CD4-positive, alpha-beta T cell treated with Interferon alpha-2 for 1 hour (primary cell): Measurements from ENCODE around the gene FASTKD1.
A peak's percentile ranks its signal among the peaks of the same experiment; 100 is the strongest.
"Not testable (repeated sequence)": the region's sequence is repeated elsewhere in the genome, so short reads cannot be mapped to it uniquely, and the experiment has no call there.

Experiments
- DNase-seq, 2 donors: peaks; one replicate each; pipeline ENCODE4 v3.0.0-alpha.2; 2020 to 2022

The FASTKD1 gene

DNA sequence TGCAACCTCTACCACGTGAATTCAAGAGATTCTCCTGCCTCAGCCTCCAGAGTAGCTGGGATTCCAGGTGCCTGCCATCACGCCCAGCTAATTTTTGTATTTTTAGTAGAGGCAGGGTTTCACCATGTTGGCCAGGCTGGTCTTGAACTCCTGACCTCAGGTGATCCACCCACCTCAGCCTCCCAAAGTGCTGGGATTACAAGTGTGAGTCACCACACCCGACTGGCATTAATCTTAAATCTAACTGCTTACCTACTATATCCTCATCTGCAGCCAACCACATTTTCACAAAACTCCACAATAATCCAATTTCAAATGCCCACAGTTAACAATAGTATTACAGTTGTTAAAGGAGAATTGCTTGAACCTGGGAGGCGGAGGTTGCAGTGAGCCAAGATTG is 2.9 kb downstream of the FASTKD1 start:
- DNase-seq, result not testable (repeated sequence)

DNA sequence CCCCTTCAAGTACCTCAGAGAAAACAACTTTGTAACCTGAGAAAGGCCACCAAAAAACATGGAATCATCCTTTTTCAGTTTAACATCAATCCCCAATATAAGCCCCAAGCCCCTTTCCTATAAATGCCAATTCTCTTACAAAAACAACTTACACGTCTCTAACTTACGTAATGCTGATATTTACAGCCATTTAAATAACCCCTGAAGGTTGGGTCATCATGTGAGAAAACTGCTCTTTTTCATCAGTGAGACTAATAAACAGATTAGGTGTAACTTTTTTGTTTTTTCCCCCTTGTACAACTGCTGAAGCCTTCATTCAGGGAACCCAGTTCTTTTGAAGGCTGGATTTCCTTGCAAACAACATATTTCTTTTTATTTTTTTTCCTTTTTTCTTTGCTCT is 3.7 kb downstream of the FASTKD1 start:
- no peak for DNase-seq

DNA sequence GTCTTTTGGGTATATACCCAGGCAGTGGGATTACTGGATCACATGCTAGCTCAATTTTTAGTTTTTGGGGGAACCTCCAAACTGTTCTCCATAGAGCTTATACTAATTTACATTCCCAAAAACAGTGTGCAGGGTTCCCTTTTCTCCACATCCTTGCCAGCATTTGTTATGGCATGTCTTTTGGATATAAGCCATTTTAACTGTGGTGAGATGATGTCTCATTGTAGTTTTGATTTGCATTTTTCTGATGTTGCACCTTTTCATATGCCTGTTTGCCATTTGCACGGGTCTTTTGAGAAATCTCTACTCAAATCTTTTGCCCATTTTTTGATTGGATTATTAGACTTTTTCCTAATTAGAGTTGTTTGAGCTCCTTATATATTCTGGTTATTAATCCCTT is 8.0 kb downstream of the FASTKD1 start:
- no peak for DNase-seq

DNA sequence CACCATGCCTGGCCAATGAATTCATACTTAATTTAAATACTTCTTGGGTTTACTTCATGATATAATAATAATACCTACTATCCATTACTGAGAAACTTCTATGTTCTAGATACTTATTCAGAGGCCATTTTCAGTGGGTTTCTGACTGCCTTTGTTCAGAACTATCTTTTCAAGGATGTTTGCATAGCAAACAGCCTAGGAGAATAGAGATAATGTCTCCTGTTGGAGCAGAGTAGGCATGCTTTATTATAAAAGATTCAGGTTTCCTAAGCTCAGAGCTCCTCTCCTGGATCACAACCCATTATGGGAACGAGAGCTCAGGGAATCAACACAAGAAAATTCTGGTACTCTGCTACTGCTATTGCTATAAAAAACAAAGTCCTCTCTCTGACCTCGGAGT is 11.1 kb downstream of the FASTKD1 start:
- no peak for DNase-seq

DNA sequence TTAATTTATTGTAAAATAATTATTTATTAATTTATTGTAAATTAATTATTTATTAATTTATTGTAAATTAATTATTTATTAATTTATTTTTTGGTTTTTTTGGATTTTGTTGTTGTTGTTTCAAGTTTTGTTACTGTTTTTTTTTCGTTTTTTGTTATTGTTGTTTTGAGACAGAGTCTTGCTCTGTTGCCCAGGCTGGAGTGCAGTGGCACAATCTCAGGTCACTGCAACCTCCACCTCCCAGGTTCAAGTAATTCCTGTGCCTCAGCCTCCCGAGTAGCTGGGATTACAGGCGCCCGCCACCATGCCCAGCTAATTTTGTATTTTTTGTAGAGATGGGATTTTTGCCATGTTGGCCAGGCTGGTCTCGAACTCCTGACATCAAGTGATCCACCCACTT is 11.6 kb downstream of the FASTKD1 start:
- not testable (repeated sequence) for DNase-seq

DNA sequence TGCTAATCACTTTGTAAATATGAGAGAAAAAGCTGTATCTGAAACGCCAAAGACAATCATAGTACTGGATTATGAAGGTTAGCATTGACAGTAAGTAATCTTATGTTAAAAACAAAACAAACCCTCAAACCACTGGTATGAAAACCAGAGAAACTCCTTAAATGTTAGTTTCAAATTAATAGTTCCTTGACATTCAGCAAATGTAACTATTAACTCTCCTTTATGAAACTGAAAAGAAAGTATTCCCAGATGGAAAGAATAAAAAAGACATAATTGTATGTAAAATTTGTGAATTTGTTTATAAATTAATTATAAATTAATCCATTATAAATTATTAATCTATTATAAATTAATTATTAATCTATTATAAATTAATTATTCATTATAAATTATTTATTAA is 12.3 kb downstream of the FASTKD1 start:
- no peak for DNase-seq

DNA sequence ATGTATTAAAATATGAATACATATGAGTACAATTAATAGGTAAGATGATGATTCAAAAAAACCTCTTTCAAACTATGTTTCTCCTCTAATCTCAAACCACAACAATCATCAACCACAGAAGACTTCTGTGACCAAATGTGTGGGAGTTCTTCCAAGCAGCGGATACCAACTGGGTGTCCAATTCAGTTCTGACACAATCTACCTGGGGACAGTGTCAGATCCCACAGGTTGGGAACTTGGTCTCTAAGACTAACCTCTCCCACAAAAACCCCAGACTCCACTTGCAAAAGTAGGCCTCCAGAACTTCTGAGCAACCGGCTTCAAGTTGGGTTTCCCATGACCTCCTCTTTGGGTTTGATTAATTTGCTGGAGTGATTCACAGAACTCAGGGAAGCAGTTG is 26.9 kb downstream of the FASTKD1 start:
- no peak for DNase-seq

DNA sequence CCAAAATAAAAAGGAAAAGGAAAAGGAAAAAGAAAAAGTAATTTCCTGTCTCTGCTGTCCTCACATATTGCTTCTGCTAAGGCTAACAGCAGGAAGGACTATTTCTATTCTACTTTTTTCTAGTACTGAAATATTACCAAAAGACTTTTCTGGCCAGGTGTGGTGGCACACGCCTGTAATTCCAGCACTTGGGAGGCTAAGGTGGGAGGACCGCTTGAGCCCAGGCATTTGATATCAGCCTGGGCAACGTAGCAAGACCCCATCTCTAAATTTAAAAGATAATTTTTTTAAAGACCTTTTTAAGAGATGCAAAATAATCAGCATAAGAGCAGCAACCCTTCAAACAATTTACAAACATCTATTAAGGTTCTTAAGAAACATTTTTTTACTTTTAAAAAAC is 31.2 kb downstream of the FASTKD1 start:
- no peak for DNase-seq

DNA sequence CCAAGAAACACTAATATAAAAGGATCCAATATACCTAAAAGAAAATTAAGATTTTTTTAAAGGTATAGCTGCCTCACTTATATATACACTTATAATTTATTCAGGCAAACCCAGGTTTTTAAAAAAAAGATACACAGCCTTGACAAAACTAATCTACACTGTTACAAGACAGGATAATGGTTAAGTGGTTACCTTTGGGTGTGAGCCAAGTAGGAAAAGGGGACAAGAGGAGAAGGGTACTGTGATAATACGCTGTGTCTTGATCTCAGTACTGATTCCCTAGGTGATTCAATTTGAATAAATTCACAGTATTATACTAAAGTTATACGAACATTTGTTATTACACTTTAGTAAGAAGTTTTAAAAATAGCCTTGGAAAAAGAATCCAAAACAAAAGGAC is 33.5 kb downstream of the FASTKD1 start:
- DNase-seq, result no peak

DNA sequence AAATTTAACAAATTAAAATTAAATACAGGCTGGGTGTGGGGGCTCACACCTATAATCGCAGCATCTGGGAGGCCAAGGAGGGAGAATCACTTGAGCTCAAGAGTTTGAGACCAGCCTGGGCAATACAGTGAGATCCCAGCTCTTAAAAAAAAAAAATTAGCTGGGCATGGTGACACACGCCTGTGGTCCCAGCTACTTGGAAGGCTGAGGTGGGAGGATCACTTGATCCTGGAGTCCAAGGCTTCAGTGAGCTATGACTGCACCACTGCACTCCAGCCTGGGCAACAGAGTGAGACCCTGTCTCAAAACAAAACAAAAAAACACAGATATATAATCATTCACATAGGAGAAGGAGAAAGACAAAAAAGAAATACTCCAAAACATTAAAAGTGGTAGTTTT is 34.2 kb downstream of the FASTKD1 start:
- not testable (repeated sequence) for DNase-seq

DNA sequence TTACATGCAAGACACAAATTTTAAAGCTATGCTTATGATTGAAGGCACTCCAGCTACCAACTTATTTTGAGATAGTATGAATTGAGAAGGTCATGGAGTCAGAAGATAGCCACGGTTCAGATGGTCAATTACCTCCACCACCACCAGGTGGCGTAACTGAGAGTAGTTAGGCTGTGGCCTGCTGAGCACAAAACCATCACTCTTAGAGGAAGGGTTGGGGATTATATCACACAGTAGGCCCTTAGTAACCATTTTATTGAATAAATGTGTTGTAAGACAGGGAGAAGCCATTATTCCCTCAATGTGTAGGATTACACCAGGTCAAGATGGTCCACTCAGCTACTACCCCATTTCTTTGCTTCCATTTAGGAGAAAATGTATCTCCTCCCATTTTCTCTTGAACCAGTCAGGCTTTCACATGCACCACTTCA is 45.4 kb downstream of the FASTKD1 start:
- peak; percentile 64 to 78 for DNase-seq

DNA sequence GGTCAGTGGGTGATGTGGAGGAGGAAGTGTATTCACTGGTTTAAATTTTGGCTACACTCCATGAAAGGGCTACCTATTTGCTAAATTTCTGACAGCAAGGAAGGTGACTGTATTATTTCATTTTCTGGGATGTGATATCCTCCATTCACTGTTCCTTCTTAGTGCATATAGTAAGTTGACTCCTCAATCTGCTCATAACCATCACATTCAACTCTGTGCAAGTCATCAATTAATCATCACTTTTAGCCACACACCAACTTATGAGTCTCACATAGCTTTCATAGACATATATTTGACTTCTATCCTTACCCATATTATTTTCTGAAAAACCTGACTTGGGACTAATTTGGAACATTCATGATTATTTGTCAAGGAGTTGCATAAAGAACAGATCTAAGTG is 47.2 kb downstream of the FASTKD1 start:
- DNase-seq, result no peak

DNA sequence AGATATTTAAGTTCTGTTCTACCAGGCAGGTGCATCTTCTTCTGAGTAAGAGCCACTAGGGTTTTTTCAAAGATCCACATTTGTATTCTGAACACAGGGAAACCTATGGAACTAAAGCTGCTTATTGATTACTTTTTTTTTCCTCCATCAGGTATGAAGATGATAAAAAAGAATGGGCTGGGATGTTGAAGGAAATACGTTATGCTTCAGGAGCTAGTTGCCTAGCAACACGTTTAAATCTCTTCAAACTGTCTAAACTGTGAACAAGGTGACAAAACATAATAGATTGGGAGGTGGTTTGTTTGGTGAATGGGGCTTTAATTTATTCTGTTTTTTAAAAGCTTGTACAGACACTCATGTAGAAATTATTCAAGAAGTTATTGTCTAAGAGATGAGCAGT is 48.2 kb downstream of the FASTKD1 start:
- DNase-seq, result no peak

DNA sequence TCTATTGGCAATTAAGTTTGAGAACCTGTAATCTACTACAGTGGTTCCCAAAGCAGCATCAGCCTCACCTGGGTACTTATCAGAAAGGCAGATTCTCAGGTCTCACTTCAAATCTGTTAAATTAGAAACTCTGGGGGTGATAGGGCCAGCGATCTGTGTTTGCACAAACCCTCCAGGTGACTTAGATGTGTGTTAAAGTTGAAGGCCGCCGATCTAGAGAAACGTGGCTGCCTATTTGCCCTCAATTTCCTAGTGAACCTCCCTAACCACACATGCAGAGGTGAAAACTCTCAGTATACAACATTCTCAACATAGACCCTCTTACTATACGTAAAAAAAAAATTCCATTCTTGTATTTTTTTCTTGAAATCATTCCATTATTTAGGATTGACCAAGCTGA is 50.0 kb downstream of the FASTKD1 start:
- no peak for DNase-seq

DNA sequence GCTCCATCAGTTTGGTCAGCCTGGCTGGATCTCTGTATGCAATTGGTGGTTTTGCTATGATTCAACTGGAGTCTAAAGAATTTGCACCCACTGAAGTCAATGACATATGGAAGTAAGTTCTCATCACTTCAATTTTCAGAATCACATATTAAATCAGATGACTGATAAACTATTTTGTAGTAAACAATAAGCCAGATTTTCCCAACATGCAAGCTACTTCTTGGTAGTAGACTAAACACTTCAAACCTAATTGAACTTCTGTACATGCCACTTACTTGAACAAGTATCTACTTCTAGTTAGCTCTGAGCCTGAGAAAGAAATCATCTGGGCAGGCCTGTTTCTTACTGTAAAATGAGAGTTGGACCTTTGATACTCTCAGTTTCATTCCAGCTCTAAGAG is 52.8 kb downstream of the FASTKD1 start:
- DNase-seq, result no peak

DNA sequence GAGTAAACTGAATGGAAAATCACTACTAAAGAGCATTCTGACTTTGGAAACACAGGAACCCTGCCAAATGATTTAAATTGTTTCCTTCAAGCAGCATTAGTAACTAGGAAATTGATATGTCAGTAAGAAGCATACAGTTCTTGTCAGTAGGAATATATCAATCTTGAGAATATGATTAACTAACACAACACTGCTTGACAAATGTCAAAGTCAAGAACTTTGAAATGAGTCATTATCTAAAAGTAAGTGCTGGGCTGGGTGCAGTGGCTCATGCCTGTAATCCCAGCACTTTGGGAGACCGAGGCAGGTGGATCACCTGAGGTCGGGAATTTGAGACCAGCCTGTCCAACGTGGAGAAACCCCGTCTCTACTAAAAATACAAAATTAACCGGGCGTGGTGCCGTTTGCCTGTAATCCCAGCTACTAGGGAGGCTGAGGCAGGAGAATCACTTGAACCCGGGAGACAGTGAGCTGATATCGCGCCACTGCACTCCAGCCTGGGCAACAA is 57.1 kb downstream of the FASTKD1 start:
- not testable (repeated sequence) for DNase-seq

DNA sequence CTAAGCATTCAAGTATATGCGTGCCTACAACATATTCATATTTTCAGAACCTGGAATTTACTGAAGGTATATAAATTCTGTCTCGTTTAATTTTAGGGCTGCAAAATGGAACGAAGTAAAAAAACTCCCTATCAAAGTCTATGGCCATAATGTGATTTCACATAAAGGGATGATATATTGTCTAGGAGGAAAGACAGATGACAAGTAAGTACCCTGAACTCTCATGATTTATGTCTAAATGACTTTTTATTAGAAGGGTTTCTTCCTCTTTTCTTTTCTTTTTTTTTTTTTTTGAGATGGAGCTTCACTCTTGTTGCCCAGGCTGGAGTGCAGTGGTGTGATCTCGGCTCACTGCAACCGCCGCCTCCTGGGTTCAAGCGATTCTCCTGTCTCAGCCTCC is 58.9 kb downstream of the FASTKD1 start:
- not testable (repeated sequence) for DNase-seq

DNA sequence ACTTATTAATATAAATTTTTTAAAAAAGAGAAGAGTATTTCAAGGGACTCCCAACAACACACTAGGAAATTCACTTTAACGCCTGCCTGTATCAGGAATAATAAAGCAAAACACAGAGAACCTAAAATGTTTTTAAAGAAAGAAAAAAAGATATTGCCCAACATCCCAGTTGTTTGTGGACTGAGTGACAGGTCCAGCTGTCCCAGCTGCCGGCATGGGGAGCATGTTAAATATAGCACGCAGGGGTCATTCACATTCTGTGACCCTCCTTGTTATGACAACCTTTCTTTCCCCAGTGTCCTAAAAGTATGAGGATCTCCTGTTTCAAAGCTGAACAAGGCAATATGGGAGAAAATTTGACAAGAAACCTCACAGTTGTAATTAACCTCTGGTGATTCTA is 59.7 kb downstream of the FASTKD1 start:
- no peak for DNase-seq

DNA sequence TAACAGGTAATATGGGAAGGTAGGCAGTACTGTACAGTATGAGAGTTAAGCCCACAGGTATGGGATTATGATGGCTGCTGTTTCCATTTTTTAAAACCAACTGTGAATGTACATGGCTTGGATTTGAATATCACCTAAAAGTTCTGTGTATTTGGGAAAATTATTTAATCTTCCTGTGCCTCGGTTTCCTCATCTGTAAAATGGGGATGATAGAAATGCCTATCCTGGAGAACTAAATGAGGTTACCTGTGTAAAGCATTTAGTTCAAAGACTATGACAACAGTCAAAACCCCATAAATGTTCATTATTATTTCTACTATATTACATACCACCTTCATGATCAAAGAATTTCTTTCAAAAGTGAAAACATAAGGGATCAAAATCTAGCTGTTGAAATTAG is 60.6 kb downstream of the FASTKD1 start:
- DNase-seq, result no peak

DNA sequence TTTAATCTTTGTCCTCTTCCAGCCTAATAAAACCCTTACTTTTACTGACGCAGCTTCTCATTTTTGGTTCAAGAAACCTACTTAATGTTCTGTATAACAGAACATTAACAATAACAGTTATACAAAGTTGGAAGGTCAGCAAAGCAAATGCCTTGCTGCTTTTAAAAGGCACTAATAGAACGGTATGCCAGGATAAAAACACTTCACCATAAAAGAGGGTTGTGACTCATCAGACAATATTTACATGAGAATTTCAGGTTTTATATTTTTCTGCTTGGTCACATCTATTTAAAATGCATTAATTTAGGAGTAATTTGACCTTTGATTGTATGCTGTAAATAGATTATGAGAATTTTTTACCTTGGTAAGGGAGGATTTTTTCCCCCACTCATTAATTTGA is 61.1 kb downstream of the FASTKD1 start:
- DNase-seq, result no peak

DNA sequence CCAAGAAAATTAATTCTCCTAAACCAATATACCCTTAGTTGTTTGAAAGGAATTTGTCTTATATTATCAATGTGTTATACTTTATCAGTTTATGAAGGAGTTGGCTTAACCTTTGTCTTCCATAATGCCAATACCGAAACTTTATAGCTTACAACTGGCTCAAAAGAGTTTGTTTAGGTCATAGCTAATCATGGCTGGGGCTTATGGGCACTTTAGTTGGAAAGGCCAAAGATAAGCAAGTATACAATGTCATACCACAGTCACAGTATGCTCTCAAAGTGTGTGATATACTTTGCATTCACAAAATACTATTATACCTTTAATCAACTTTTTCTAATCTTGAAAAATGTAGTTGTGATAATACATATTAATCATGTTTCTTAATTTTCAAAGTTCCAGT is 61.8 kb downstream of the FASTKD1 start:
- DNase-seq, result no peak

DNA sequence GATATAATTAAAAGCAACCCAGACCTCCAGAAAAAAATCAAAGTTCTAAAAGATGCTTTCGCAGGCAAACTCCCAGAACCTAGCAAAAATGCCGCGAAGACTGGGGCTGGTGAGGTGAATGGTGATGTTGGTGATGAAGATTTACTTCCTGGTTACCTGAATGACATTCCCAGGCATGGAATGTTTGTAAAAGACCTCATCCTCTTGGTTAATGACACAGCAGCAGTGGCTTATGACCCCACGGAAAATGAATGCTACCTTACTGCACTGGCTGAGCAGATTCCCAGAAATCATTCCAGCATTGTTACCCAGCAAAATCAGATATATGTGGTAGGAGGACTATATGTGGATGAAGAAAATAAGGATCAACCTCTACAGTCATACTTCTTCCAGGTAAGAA is 63.2 kb downstream of the FASTKD1 start:
- no peak for DNase-seq

DNA sequence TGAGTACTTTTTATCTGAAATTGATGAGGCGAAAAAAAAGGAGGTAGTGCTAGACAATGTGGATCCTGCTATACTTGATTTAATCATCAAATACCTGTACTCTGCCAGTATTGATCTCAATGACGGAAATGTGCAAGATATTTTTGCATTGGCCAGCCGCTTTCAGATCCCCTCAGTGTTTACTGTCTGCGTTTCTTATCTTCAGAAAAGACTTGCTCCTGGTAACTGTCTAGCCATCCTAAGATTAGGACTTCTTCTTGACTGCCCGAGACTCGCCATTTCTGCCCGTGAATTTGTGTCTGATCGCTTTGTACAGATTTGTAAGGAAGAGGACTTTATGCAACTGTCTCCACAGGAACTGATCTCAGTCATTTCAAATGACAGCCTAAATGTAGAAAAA is 63.7 kb downstream of the FASTKD1 start:
- DNase-seq, result no peak

DNA sequence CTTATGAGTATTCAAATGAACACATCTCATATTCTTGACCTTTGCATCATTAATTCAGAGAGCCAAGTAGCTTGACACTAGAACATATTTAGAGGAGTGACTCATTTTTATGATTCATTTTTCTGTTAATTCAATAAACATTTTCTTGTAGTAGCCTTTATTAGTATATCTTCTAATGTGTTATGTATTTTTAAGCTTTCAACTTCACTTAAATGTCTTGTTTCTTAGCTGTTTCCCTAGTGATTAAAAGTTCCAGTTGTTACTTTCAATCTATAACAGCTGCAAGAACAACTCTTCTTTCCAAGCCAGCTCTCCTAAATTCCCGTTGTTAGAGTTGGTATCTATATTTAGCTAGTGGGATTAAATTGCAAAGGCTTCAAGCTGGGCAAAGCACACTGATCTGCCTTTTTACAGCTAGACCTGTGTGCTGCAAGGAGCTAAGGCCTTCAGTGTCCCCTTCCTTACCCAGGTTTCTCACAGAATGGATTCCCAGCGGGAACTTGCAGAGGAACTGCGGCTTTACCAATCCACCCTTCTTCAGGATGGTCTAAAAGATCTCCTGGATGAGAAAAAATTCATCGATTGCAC is 64.3 kb downstream of the FASTKD1 start, which contains the start of gene KLHL41:
Gene KLHL41, plus strand, starts transcription at position 405 of the 588 bp plus-strand sequence. Its CDS starts 77 bp downstream, at position 482.
- DNase-seq, result no peak

DNA sequence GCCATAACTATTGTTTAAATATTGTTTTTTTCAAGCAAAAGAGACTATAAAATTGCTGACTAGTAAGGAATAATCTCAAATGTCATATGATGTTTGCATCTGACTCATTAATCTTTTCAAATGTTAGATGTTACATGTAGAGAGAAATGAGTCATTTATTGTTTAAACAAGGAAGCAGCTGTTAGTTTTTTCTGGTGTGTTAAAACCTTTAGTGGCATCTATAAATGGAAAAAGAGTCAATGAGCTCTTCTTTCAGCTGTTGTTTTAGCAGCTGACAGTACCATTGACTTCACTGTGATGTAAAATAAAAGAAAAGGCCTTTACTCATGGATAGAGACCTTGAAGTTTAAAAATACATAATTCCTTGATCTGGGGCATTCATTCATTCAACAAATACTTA is 66.0 kb downstream of the FASTKD1 start:
- DNase-seq, result no peak
